NCI-H82 treated with DMSO at 0.1 percent for 48 hours (cell line): Measurements from ENCODE around the gene MCRS1.
"Not testable (repeated sequence)": the region's sequence is repeated elsewhere in the genome, so short reads cannot be mapped to it uniquely, and the experiment has no call there.

Experiments used
- DNase-seq: peaks from one replicate; lab custom pipeline; 2025; ENCODE audit not compliant: unreplicated experiment; lab: John Stamatoyannopoulos, UW

MCRS1 gene

DNA sequence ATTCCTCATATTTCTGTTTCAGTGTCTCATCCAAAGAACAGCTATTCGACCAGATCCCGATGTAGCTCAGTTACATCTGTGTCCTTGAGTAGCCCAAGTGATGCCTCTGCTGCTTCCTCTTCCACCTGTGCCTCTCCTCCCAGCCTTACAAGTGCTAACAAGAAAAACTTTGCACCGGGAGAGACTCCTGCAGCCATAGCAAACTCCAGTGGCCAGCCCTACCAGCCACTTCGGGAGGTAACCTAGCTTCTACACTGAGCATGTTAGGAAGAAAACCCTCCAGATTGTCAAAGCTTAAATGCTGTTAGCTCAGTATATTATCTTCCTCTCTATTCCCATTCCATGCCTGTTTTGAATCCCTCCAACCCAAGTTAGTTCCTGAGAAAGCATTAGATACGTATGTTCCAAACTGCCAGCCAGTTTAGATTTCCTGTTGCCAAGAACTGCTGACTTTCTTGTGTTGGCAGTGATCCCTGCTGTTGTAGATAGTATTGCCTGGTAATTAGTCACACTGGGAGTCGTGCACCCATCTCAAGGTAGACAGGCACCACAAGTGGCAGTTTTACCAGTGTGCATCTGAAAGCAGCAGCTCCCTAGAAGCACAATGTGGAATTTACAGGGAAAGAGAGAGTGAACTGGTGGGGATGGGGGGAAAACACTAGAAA is 43.1 kb downstream of the MCRS1 start:
- no peak for DNase-seq

DNA sequence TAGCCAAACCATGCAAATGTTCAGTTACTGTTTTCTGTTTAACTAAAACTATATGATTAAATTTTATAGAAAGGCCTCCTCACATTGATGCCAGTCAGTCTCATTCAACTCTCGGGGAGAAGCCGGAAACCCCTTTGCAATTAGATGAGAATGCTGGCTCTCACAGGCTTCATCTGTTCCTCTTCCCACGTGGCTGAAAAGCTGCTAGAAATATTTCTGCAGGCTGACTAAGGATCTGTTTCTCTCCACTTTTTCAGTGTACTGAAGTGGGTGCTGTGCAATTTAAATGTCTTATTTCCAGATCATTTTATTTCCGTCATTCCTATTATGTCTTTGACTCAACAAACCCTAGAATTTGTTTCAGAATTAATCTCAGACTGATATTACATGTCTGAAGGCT is 46.6 kb downstream of the MCRS1 start:
- DNase-seq, result no peak

DNA sequence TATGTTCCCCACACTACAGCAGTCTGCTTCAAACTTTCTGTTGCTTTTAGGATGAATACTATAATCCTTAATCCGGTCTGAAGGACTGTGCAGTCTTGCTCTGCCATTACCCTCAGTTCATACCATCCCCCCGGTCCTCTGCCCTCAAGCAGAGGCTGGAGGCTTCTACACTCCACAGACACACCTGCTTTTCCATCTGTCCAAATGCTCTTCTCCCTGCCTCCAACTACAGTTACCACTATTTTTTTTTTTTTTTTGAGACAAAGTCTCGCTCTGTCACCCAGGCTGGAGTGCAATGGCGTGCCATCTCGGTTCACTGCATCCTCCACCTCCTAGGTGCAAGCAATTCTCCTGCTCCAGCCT is 48.4 kb downstream of the MCRS1 start:
- DNase-seq, result peak; percentile 67

DNA sequence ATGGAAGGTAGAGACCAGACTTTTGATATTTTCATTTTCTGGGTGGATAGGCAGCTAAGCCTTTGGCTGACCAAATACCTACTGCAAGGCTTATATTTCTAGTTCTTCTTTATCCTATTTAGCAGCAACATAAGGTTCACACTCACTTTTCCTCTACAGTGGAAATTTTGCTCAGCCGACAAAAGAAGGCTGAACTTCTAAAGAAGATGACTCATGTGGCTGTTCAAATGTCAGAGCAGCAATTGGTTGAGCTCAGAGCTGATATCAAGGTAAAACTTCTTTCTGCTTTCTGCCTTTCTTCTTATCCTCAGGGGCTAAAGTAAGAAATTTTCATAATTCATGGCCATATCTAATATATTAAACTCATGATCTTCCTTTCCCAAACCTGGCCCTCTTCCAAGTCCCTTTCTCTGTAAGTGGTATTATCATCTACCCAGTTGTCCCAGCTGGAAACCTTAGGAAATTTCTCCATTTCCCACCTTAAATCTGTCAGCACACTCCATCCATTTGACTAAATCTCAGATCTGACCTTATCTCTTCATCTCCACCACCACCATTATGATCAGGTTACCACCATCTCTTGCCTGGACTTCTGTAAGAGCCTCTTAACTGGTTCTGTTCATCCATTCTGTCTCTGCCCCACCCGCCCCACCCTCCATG is 48.9 kb downstream of the MCRS1 start:
- no peak for DNase-seq

DNA sequence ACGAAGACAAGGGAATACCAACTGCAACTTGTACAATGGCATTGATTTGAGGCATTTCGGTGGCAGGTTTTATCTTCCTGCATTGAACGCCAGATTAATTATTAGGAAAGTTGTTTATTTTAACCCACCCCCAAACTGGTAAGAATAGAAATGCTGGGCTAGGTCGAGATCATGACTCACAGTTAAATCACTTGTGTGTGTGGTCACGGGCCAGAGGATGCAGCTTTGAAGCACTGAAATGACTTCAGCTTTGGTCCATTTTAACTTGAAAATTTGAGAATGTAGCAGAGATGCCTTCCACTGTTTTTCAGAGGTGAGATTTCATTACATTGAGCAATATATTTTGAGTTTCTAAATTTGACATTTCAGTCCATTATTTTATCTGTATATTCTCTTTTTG is 52.7 kb downstream of the MCRS1 start:
- no peak for DNase-seq

DNA sequence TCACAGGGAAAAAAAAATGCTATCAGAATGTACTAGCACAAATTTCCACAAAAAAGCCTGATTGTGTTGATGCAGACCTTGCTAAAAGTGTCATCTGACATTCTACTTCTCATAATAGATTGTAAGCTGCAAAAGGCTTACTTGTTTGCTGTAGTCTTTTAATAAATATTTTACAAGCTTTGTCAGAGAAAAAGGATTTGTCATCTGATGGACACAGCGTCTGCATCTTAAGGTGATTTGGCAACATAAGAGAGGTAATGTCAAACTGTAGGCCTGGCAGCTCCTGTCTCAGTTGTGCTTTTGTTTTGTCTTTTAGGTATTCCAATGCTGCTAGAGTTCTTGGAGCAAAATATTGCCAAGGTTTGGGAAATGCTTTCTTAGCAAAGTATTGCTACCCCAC is 55.4 kb downstream of the MCRS1 start:
- DNase-seq, result no peak

DNA sequence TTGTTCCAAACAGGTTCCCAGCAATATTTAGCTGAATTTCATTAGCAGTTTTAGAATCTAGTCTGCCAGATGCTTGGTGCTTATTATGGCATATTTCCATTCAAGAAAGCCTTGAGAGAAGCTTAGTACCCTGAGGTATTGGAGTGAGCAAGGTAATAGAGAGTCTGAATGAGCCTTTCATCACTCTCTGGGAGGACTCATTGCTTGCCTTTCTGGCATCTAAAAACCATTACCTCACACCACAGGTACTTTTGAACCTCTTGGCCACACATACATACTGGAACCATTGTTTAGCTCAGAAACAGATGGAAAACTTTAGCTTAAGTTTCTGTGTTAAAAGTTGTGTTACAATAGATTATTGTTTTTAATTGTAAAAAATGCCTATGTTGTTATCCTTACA is 56.5 kb downstream of the MCRS1 start:
- DNase-seq, result no peak

DNA sequence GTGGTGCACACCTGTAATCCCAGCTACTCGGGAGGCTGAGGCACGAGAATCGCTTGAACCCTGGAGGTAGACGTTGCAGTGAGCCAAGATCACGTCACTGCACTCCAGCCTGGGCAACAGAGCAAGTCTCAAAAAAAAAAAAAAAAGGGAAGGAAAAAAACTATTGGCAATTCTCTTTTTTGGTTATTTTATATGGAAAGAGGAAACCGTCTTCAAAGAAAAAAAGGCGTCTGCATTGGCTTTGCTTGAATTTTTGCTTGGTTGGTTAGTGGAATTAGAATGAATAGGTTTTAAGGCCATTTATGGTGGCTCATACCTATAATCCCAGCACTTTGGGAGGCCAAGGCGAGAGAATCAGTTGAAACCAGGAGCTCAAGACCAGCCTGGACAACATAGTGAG is 58.3 kb downstream of the MCRS1 start:
- not testable (repeated sequence) for DNase-seq
